CD4-positive, alpha-beta T cell (primary cell): ENCODE data around the gene ZNF677. TPM values are rescaled to one million over a fixed set of nuclear protein-coding genes. Genes with fewer than 3 reads are reported as not detected.
"Not testable (repeated sequence)": the region's sequence is repeated elsewhere in the genome, so short reads cannot be mapped to it uniquely, and the experiment has no call there.

ENCODE experiments used
- ATAC-seq: fragments of 200-7000 bp; cut with Tn5 transposase; one replicate; pipeline ENCODE4 v1.10.0; 2022; ENCODE audit warnings: mild to moderate bottlenecking; ENCODE audit not compliant: poor library complexity
- CTCF ChIA-PET: fragments of 350-600 bp; sonication (Branson Sonifier 250); formaldehyde crosslinking; loops from one replicate; lab custom pipeline; 2021; ENCODE audit warnings: antibody characterized with exemption, inconsistent platforms; lab: Charles Lee
- POLR2A ChIA-PET: fragments of 350-600 bp; sonication (Branson Sonifier 250); formaldehyde crosslinking; loops from one replicate; lab custom pipeline; 2021; ENCODE audit warnings: antibody characterized with exemption, inconsistent platforms; lab: Charles Lee
- DNase-seq, 14 experiments: peaks; one replicate each; pipeline ENCODE4 v3.0.0-alpha.2; 2013 to 2020; ENCODE audit warnings: mixed read lengths in 2 of 14
- H3K27ac ChIP-seq, 2 donors: one replicate each; pipeline versions ENCODE4 v1.5.1 to v1.7.0; 2013; ENCODE audit warnings: low read length in 2 of 2, low read depth in 1 of 2, mild to moderate bottlenecking in 1 of 2
- H3K27me3 ChIP-seq, 2 experiments: 1 replicate in 1 of 2; 2 replicates in 1 of 2; pipeline versions ENCODE4 v1.6.1 to v1.7.0; 2013; ENCODE audit warnings: low read length in 2 of 2, control low read depth in 1 of 2, mild to moderate bottlenecking in 1 of 2, moderate library complexity in 1 of 2; ENCODE audit not compliant: insufficient read depth in 2 of 2, control insufficient read depth in 1 of 2
- H3K36me3 ChIP-seq: one replicate; pipeline ENCODE4 v1.6.1; 2013; ENCODE audit warnings: low read length, control low read depth; ENCODE audit not compliant: insufficient read depth
- H3K4me1 ChIP-seq: one replicate; pipeline ENCODE4 v1.6.1; 2013; ENCODE audit warnings: low read length, control low read depth; ENCODE audit not compliant: insufficient read depth
- H3K4me3 ChIP-seq: one replicate; pipeline ENCODE4 v1.5.1; 2013; ENCODE audit warnings: mild to moderate bottlenecking, low read length, moderate library complexity
- H3K9me3 ChIP-seq, 2 experiments: 1 replicate in 1 of 2; 2 replicates in 1 of 2; pipeline versions ENCODE4 v1.6.1 to v1.7.0; 2013; ENCODE audit warnings: low read length in 2 of 2, mild to moderate bottlenecking in 2 of 2, control low read depth in 1 of 2, moderate library complexity in 1 of 2; ENCODE audit not compliant: control insufficient read depth in 1 of 2, insufficient read depth in 1 of 2
- H3K27ac Mint-ChIP-seq: one replicate; pipeline ENCODE4 v1.8.0; 2020; ENCODE audit warnings: mixed read lengths
- H3K27me3 Mint-ChIP-seq: one replicate; pipeline ENCODE4 v1.8.0; 2021; ENCODE audit warnings: mixed read lengths
- H3K36me3 Mint-ChIP-seq: one replicate; pipeline ENCODE4 v1.8.0; 2021; ENCODE audit warnings: low read depth, mixed read lengths
- H3K4me1 Mint-ChIP-seq: one replicate; pipeline ENCODE4 v1.8.0; 2021; ENCODE audit warnings: low read depth, mixed read lengths
- H3K4me3 Mint-ChIP-seq: one replicate; pipeline ENCODE4 v1.8.0; 2020; ENCODE audit warnings: mild to moderate bottlenecking, mixed read lengths
- H3K9me3 Mint-ChIP-seq: one replicate; pipeline ENCODE4 v1.8.0; 2020; ENCODE audit warnings: mixed read lengths
- intact Hi-C, 2 experiments: fragments of 100-400 bp; cut with DNase I in 1 of 2; cut with micrococcal nuclease in 1 of 2; formaldehyde crosslinking; loops; one replicate each; pipeline versions ENCODE4 v1.15.1 to v1.9.0; 2023 to 2025; cut with DNase I, micrococcal nuclease
- total RNA-seq, 174 experiments: library from RNA in 2 of 174; stranded (reverse) in 2 of 174; gene quantifications; one replicate each; pipeline ENCODE4 v1.2.3 and lab custom pipeline; 2021 to 2026
- TF ChIP-seq, protein P1 (sequence below): fragments of 200-600 bp; IDR thresholded peaks from one replicate; pipeline ENCODE4 v1.8.0; 2022; ENCODE audit warnings: antibody characterized with exemption, mild to moderate bottlenecking

ZNF677 gene
- total RNA-seq, 2 experiments from 2014 or later = 5.2 to 6.4 TPM

DNA sequence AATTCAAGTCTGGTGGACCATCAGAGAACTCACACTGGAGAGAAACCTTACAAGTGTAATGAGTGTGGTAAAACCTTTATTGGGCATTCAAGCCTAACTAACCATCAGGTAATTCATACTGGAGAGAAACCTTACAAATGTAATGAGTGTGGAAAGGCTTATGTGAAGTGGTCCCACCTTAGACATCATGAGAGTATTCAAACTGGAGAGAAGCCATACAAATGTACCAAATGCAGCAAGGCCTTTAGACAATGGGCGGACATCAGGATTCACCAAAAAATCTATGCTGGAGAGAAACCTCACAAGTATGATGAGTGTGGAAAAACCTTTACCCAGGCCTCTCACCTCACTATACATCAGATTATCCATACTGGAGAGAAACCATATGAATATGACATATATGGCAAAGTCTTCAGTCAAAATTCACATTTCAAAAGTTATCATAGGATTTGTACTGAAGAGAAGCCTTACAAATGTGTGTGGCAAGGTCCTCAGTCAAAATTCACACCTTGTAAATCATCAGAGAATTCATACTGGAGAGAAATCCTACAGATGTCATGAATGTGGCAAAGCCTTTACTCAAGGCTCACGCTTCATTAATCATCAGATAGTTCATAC, 41.9 kb downstream of the ZNF677 start:
- intact Hi-C loops = no loop called here
- Histone ChIP-seq H3K9me3 (peaks cover 62 to 99% of the 10 kb centered on the region in 2 experiments), H3K27ac (no peak overlapping the region), H3K36me3 (peaks cover 22% of the 10 kb centered on the region), H3K4me1 (no peaks in the 10 kb centered on the region), H3K4me3 (no peak overlapping the region), H3K27me3 (no peaks in the 10 kb centered on the region)
- Mint-ChIP-seq H3K36me3 (peaks cover 83% of the 10 kb centered on the region), H3K27me3 (no peaks in the 10 kb centered on the region), H3K27ac (no peak overlapping the region), H3K4me3 (no peak overlapping the region), H3K4me1 (no peaks in the 10 kb centered on the region), H3K9me3 (peaks cover 9% of the 10 kb centered on the region)
- POLR2A ChIA-PET = no interaction called here
- ATAC-seq (no peak), DNase-seq (no peak)
- CTCF ChIA-PET = no interaction called here
- TF ChIP-seq, protein P1, sequence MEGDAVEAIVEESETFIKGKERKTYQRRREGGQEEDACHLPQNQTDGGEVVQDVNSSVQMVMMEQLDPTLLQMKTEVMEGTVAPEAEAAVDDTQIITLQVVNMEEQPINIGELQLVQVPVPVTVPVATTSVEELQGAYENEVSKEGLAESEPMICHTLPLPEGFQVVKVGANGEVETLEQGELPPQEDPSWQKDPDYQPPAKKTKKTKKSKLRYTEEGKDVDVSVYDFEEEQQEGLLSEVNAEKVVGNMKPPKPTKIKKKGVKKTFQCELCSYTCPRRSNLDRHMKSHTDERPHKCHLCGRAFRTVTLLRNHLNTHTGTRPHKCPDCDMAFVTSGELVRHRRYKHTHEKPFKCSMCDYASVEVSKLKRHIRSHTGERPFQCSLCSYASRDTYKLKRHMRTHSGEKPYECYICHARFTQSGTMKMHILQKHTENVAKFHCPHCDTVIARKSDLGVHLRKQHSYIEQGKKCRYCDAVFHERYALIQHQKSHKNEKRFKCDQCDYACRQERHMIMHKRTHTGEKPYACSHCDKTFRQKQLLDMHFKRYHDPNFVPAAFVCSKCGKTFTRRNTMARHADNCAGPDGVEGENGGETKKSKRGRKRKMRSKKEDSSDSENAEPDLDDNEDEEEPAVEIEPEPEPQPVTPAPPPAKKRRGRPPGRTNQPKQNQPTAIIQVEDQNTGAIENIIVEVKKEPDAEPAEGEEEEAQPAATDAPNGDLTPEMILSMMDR = no peak

DNA sequence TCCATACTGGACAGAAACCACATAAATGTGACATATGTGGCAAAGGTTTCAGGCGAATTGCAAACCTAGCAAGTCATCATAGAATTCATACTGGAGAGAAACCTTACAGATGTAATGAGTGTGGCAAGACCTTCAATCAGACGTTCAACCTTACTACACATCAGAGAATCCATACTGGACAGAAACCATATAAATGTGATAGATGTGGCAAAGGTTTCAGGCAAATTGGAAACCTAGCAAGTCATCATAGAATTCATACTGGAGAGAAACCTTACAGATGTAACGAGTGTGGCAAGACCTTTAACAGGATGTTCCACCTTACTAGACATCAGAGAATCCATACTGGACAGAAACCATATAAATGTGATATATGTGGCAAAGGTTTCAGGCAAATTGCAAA, 43.1 kb downstream of the ZNF677 start:
- H3K9me3 ChIP-seq = peaks cover 49 to 89% of the 10 kb centered on the region in 2 experiments
- H3K4me3 ChIP-seq, H3K27ac Mint-ChIP-seq, H3K4me1 Mint-ChIP-seq, H3K27ac ChIP-seq, H3K4me3 Mint-ChIP-seq, DNase-seq, ATAC-seq, H3K27me3 Mint-ChIP-seq, intact Hi-C loops, H3K27me3 ChIP-seq, CTCF ChIA-PET, H3K4me1 ChIP-seq, POLR2A ChIA-PET: not testable (repeated sequence)
- peaks cover 24% of the 10 kb centered on the region for H3K36me3 ChIP-seq
- Mint-ChIP-seq H3K9me3 (peaks cover 14% of the 10 kb centered on the region), H3K36me3 (peaks cover 93% of the 10 kb centered on the region)

DNA sequence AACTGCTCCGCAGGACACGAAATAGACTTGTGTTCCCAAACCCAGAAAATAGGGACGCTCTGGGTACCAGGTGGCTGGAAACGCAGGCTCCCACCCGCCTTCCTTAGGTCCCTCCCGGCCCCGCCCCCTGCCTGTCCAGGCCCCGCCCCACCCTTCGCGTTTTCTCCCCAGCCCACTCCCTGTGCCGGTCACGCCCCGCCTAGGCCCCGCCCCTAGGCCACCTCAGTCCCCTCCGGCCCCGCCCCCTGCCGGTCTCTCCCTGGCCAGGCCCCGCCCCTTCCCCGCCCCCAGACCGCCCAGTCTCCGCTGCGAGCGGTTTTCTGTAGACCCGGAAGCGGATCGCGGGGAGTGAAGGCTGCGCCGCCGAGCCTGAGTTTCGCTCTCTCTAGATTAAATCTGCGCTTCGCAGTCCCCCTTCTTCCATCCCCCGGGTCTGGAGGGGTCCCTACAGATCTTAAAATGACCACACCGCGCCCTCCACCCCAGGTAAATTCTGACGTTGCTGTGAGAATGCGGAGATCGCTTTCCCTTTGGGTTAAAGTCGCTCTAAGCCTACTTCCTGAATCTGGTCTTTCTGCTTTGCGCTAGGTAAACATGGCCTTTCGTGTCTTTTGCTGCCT, 57.8 kb downstream of the ZNF677 start:
- peak overlapping the region; percentile 81 to 91 for H3K27ac ChIP-seq
- H3K4me1 ChIP-seq = peaks cover 28% of the 10 kb centered on the region
- POLR2A ChIA-PET = interaction anchor here (1.0 kb wide), 1 partner anchor 324 kb away, joined by 4 read pairs; no protein-coding TSS in a partner anchor
- Mint-ChIP-seq H3K4me1 (peaks cover 40% of the 10 kb centered on the region), H3K9me3 (peaks cover 7% of the 10 kb centered on the region), H3K27me3 (no peaks in the 10 kb centered on the region), H3K27ac (peak overlapping the region; percentile 92), H3K4me3 (peak overlapping the region; percentile 95), H3K36me3 (peaks cover 74% of the 10 kb centered on the region)
- H3K36me3 ChIP-seq = peaks cover 18% of the 10 kb centered on the region
- intact Hi-C loops = loop anchor here (1.0 to 10.0 kb wide), 13 partner anchors 55 to 830 kb away; partner anchors contain the start of genes ZNF525 (in 2 of the 2), ZNF761 (in 2 of the 2), ZNF160 (in 1 of the 2) and ZNF677 (in 1 of the 2)
- TF ChIP-seq, protein P1 = no peak
- H3K9me3 ChIP-seq = peaks cover 44 to 76% of the 10 kb centered on the region in 2 experiments
- DNase-seq = peak; percentile 91 to 99 (median 98)
- H3K27me3 ChIP-seq = peaks cover 0 to 2% of the 10 kb centered on the region in 2 experiments
- peak overlapping the region; percentile 96 for H3K4me3 ChIP-seq
- CTCF ChIA-PET = no interaction called here
- ATAC-seq = peak; percentile 83
